Tibial nerve (tissue), 4 donors: ENCODE data around the gene PRRC2B. TPM values are rescaled to one million over a fixed set of nuclear protein-coding genes. Genes with fewer than 3 reads are reported as not detected.

Experiments
- DNase-seq, 2 donors: peaks; one replicate each; pipeline ENCODE4 v3.0.0-alpha.2; 2019; ENCODE audit warnings: low spot score in 2 of 2
- H3K27ac ChIP-seq, 4 donors: fragments of 200-600 bp; sonication (generic) in 3 of 4; one replicate each; pipeline ENCODE4 v1.5.1; 2017 to 2019; ENCODE audit warnings: mild to moderate bottlenecking in 1 of 4
- H3K27me3 ChIP-seq, 2 donors: fragments of 200-600 bp; sonication (generic) in 1 of 2; one replicate each; pipeline versions ENCODE4 v1.5.1 to v1.6.0; 2017 to 2019
- H3K36me3 ChIP-seq, 3 donors: fragments of 200-600 bp; sonication (generic); one replicate each; pipeline ENCODE4 v1.5.1; 2018 to 2019
- H3K4me1 ChIP-seq, 4 donors: fragments of 200-600 bp; sonication (generic) in 3 of 4; one replicate each; pipeline ENCODE4 v1.5.1; 2017 to 2019
- H3K4me3 ChIP-seq, 4 donors: fragments of 200-600 bp; sonication (generic) in 3 of 4; one replicate each; pipeline ENCODE4 v1.5.1; 2017 to 2019; ENCODE audit warnings: mild to moderate bottlenecking in 1 of 4, moderate library complexity in 1 of 4
- H3K9me3 ChIP-seq, 4 donors: fragments of 200-600 bp; sonication (generic) in 3 of 4; one replicate each; pipeline ENCODE4 v1.5.1; 2017 to 2019
- EP300 ChIP-seq, 2 donors: sonication (generic); formaldehyde crosslinking; IDR thresholded peaks; one replicate each; pipeline ENCODE4 v1.6.1; 2017; ENCODE audit warnings: antibody characterized with exemption in 2 of 2, mild to moderate bottlenecking in 1 of 2
- POLR2A ChIP-seq, 2 donors: fragments of 450-650 bp; IDR thresholded peaks; one replicate each; pipeline ENCODE4 v1.6.1; 2017; ENCODE audit warnings: antibody characterized with exemption in 2 of 2, mild to moderate bottlenecking in 2 of 2, moderate library complexity in 2 of 2
- WGBS, 2 donors: methylation state at CpG; one replicate each; pipeline ENCODE4 v1.1.5; 2018; 5-methylcytosine and 5-hydroxymethylcytosine counted together
- total RNA-seq, 4 donors: library from RNA; depleted of rRNA; stranded (reverse); fragments of >200 nt; gene quantifications; one replicate each; pipeline ENCODE4 v1.1.0, GENCODE V29; 2016
- TF ChIP-seq, protein P1 (sequence below), 5 experiments: fragments of 200-600 bp in 3 of 5; fragments of 450-650 bp in 2 of 5; sonication (generic) in 3 of 5; IDR thresholded peaks; one replicate each; pipeline ENCODE4 v1.5.1; 2016 to 2019; ENCODE audit warnings: antibody characterized with exemption in 5 of 5, mild to moderate bottlenecking in 3 of 5, moderate library complexity in 2 of 5

PRRC2B gene
- total RNA-seq, 4 donors from 2014 or later, result 94.8 to 236 (median 174) TPM

DNA sequence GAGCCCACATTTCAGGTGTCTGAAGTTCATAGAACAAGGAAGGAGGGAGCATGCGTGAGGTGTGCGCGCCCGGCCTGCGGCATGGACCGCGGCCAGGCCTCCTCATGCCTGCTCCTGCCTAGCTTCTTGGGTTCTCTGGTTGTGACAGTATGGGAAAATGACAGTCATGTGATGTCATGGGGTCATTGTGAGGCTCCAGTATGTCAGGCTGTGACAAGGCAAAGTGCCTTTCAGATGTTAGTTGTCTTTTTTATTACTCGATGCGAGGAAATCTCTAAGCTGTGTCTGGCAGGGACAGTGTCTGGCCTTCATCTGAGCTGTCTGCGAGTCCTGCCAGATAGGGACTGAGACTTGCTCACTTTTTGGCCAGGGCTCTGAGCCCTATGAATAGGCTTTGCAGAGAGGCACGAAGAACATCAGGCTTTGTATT lies 123.9 kb downstream of the PRRC2B start:
- DNase-seq, result no peak
- TF ChIP-seq, protein P1, sequence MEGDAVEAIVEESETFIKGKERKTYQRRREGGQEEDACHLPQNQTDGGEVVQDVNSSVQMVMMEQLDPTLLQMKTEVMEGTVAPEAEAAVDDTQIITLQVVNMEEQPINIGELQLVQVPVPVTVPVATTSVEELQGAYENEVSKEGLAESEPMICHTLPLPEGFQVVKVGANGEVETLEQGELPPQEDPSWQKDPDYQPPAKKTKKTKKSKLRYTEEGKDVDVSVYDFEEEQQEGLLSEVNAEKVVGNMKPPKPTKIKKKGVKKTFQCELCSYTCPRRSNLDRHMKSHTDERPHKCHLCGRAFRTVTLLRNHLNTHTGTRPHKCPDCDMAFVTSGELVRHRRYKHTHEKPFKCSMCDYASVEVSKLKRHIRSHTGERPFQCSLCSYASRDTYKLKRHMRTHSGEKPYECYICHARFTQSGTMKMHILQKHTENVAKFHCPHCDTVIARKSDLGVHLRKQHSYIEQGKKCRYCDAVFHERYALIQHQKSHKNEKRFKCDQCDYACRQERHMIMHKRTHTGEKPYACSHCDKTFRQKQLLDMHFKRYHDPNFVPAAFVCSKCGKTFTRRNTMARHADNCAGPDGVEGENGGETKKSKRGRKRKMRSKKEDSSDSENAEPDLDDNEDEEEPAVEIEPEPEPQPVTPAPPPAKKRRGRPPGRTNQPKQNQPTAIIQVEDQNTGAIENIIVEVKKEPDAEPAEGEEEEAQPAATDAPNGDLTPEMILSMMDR (IDR thresholded peaks at IDR 0.05), result no peak
- TF ChIP-seq EP300 (IDR thresholded peaks at IDR 0.05) (no peak), POLR2A (IDR thresholded peaks at IDR 0.05) (no peak)
- Histone ChIP-seq H3K36me3 (peaks cover 4 to 100% (median 26%) of the 10 kb centered on the region in 3 donors), H3K9me3 (no peaks in the 10 kb centered on the region), H3K27ac (no peak overlapping the region), H3K4me1 (no peaks in the 10 kb centered on the region), H3K27me3 (no peaks in the 10 kb centered on the region), H3K4me3 (no peak overlapping the region)
- 83 to 85% methylated on average over 11 of the region's 11 CpGs for WGBS, 2 donors

DNA sequence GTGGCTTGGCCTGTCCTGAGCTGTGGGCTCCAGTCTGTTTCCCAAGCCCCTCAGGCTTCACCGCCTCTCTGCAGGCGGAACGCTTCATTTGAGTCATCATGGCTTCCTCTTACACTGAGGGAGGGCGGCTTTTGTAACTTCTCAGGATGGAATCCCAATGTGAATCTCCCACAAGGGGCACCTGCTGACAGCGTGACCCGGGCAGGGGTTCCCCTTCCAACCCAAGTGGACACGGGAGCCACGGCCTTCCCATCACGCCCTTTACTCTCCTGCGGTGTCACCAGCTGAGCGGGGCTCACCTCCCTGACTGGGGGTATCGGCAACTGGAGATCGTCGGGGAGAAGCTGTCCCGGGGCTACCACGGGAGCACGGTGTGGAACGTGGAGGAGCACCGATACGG lies 124.7 kb downstream of the PRRC2B start:
- H3K4me1 ChIP-seq, result no peaks in the 10 kb centered on the region
- H3K9me3 ChIP-seq, result no peaks in the 10 kb centered on the region
- no peak overlapping the region for H3K27ac ChIP-seq
- H3K36me3 ChIP-seq, result peaks cover 4 to 100% (median 22%) of the 10 kb centered on the region in 3 donors
- H3K4me3 ChIP-seq, result no peak overlapping the region
- no peak for DNase-seq
- H3K27me3 ChIP-seq, result no peaks in the 10 kb centered on the region
- 96% methylated on average over 20 of the region's 20 CpGs for WGBS, 2 donors
- TF ChIP-seq POLR2A (IDR thresholded peaks at IDR 0.05), result no peak
- TF ChIP-seq EP300 (IDR thresholded peaks at IDR 0.05), result no peak
- TF ChIP-seq, protein P1 (IDR thresholded peaks at IDR 0.05), result no peak

DNA sequence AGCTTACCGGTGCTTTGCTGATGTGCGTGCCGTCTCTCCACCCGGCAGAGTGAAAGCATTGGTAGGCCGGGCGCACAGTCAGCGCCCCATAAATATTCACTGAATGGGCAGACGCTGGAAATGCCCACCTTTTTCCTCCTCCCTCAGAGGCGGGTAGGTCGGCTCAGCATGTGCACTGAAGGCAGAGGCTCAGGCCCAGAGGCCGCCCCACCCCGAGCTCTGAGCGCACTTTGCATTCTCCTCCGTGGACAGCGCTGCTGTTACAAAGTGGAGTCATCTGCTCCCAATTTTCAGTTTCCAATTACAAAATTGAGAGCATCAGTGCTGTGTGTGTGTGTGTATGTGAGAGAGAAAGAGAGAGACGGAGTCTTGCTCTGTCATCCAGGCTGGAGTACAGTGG lies 126.6 kb downstream of the PRRC2B start:
- Histone ChIP-seq H3K4me1 (no peaks in the 10 kb centered on the region), H3K4me3 (no peak overlapping the region), H3K27me3 (no peaks in the 10 kb centered on the region), H3K36me3 (peaks cover 8 to 100% (median 22%) of the 10 kb centered on the region in 3 donors), H3K9me3 (no peaks in the 10 kb centered on the region), H3K27ac (no peak overlapping the region)
- 81 to 84% methylated on average over 16 of the region's 16 CpGs for WGBS, 2 donors
- TF ChIP-seq, protein P1 (IDR thresholded peaks at IDR 0.05), result no peak
- no peak for TF ChIP-seq POLR2A (IDR thresholded peaks at IDR 0.05)
- TF ChIP-seq EP300 (IDR thresholded peaks at IDR 0.05), result no peak
- no peak for DNase-seq

DNA sequence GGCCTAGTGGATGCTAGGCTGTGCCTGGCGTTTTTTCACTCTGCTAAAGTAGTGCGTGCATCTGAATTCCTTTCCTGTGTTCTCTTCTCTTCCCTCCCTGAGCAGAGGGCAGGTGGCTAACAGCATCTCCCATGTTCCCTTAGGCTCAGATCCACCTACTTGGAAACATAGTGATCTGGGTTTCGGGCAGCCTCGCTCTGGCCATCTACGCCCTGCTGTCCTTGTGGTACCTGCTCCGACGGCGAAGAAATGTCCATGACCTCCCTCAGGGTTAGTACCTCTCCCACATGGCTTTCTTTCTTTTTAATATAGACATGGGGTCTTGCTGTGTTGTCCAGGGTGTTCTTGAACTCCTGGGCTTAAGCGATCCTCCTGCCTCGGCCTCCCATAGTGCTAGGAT lies 127.3 kb downstream of the PRRC2B start:
- 90 to 95% methylated on average over 10 of the region's 10 CpGs for WGBS, 2 donors
- H3K27ac ChIP-seq, result no peak overlapping the region
- peaks cover 8 to 100% (median 22%) of the 10 kb centered on the region in 3 donors for H3K36me3 ChIP-seq
- no peak for TF ChIP-seq POLR2A (IDR thresholded peaks at IDR 0.05)
- TF ChIP-seq, protein P1 (IDR thresholded peaks at IDR 0.05), result no peak
- no peak for TF ChIP-seq EP300 (IDR thresholded peaks at IDR 0.05)
- DNase-seq, result no peak
- no peaks in the 10 kb centered on the region for H3K9me3 ChIP-seq
- no peaks in the 10 kb centered on the region for H3K4me1 ChIP-seq
- no peaks in the 10 kb centered on the region for H3K27me3 ChIP-seq
- H3K4me3 ChIP-seq, result no peak overlapping the region

DNA sequence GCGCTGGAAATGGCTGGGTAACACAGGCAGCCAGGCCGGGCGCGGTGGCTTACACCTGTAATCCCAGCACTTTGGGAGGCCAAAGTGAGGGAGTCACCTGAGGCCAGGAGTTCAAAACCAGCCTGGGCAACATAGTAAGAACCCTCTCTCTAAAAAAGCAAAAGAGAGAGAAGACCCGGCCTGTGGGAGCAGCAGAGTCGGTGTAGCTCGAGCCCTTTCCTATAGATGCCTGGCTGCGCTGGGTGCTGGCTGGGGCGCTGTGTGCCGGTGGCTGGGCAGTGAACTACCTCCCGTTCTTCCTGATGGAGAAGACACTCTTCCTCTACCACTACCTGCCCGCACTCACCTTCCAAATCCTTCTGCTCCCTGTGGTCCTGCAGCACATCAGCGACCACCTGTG lies 127.9 kb downstream of the PRRC2B start:
- Histone ChIP-seq H3K27me3 (no peaks in the 10 kb centered on the region), H3K27ac (no peak overlapping the region), H3K4me3 (no peak overlapping the region), H3K4me1 (no peaks in the 10 kb centered on the region), H3K36me3 (peaks cover 8 to 100% (median 15%) of the 10 kb centered on the region in 3 donors), H3K9me3 (no peaks in the 10 kb centered on the region)
- TF ChIP-seq POLR2A (IDR thresholded peaks at IDR 0.05), result no peak
- no peak for TF ChIP-seq EP300 (IDR thresholded peaks at IDR 0.05)
- TF ChIP-seq, protein P1 (IDR thresholded peaks at IDR 0.05), result no peak
- DNase-seq, result no peak
- 93 to 96% methylated on average over 13 of the region's 13 CpGs for WGBS, 2 donors
